ENCODE results near the gene TTC9C. TPM values are rescaled to one million over a fixed set of nuclear protein-coding genes. Genes with fewer than 3 reads are reported as not detected.

The TTC9C gene
- total and polyA plus RNA-seq, 5 donors from 2014 or later, result 19.4 to 39.5 (median 27.9) TPM

GRCh38 chr11:62712861-62713260 is 15.4 kb upstream of the TTC9C start:
- Histone ChIP-seq H3K27ac (ENCODE audit: insufficient read depth, low read length, poor library complexity, severe bottlenecking) (peak overlapping the region; percentile 50), H3K4me1 (ENCODE audit: control insufficient read depth, insufficient read depth, low read length, poor library complexity, severe bottlenecking) (peaks cover 40% of the 10 kb centered on the region), H3K9me3 (ENCODE audit: control insufficient read depth in 2 of 2, low read length in 2 of 2) (no peaks in the 10 kb centered on the region), H3K4me3 (ENCODE audit: low read depth, low read length) (peak overlapping the region; percentile 27), H3K36me3 (ENCODE audit: control insufficient read depth, insufficient read depth, low read length) (peaks cover 59% of the 10 kb centered on the region), H3K27me3 (ENCODE audit: control insufficient read depth, insufficient read depth, low read length) (no peaks in the 10 kb centered on the region)
- no peak for ATAC-seq (ENCODE audit: low read depth in 2 of 2)
- H3K27ac Mint-ChIP-seq, result peak overlapping the region; percentile 82 to 87 (median 82)
- peaks cover 26% of the 10 kb centered on the region for H3K36me3 Mint-ChIP-seq
- peak in 1 of 3 donors; percentile 74 for DNase-seq
- H3K27me3 Mint-ChIP-seq, result no peaks in the 10 kb centered on the region
- peaks cover 11 to 76% (median 40%) of the 10 kb centered on the region in 4 donors for H3K4me1 Mint-ChIP-seq
- H3K9me3 Mint-ChIP-seq, result peaks cover 0 to 1% (median 0%) of the 10 kb centered on the region in 7 donors
- peak overlapping the region; percentile 4 to 70 (median 65) for H3K4me3 Mint-ChIP-seq

GRCh38 chr11:62713343-62713742 is 14.9 kb upstream of the TTC9C start:
- DNase-seq, result no peak
- peak overlapping the region; percentile 27 for H3K4me3 ChIP-seq (ENCODE audit: low read depth, low read length)
- peak overlapping the region; percentile 50 for H3K27ac ChIP-seq (ENCODE audit: insufficient read depth, low read length, poor library complexity, severe bottlenecking)
- H3K36me3 ChIP-seq (ENCODE audit: control insufficient read depth, insufficient read depth, low read length), result peaks cover 63% of the 10 kb centered on the region
- Mint-ChIP-seq H3K4me3 (peak overlapping the region in 1 of 4 donors; percentile 63), H3K9me3 (peaks cover 0 to 1% (median 0%) of the 10 kb centered on the region in 7 donors), H3K27ac (peak overlapping the region; percentile 82 to 87 (median 82)), H3K4me1 (peaks cover 15 to 76% (median 42%) of the 10 kb centered on the region in 4 donors), H3K27me3 (no peaks in the 10 kb centered on the region), H3K36me3 (peaks cover 30% of the 10 kb centered on the region)
- no peaks in the 10 kb centered on the region for H3K9me3 ChIP-seq (ENCODE audit: control insufficient read depth in 2 of 2, low read length in 2 of 2)
- ATAC-seq (ENCODE audit: low read depth in 2 of 2), result no peak
- peaks cover 35% of the 10 kb centered on the region for H3K4me1 ChIP-seq (ENCODE audit: control insufficient read depth, insufficient read depth, low read length, poor library complexity, severe bottlenecking)
- H3K27me3 ChIP-seq (ENCODE audit: control insufficient read depth, insufficient read depth, low read length), result no peaks in the 10 kb centered on the region

GRCh38 chr11:62715150-62716130 is 12.8 kb upstream of the TTC9C start:
- peak overlapping the region in 2 of 3 donors; percentile 25 to 82 for H3K27ac Mint-ChIP-seq
- peaks cover 39% of the 10 kb centered on the region for H3K36me3 Mint-ChIP-seq
- H3K27me3 Mint-ChIP-seq, result no peaks in the 10 kb centered on the region

GRCh38 chr11:62716206-62716605 is 12.1 kb upstream of the TTC9C start:
- no peak for DNase-seq
- peaks cover 0 to 1% (median 0%) of the 10 kb centered on the region in 7 donors for H3K9me3 Mint-ChIP-seq
- H3K9me3 ChIP-seq (ENCODE audit: control insufficient read depth in 2 of 2, low read length in 2 of 2), result no peaks in the 10 kb centered on the region
- peaks cover 20% of the 10 kb centered on the region for H3K4me1 ChIP-seq (ENCODE audit: control insufficient read depth, insufficient read depth, low read length, poor library complexity, severe bottlenecking)
- H3K4me3 ChIP-seq (ENCODE audit: low read depth, low read length), result no peak overlapping the region
- no peaks in the 10 kb centered on the region for H3K27me3 ChIP-seq (ENCODE audit: control insufficient read depth, insufficient read depth, low read length)
- peak overlapping the region; percentile 15 for H3K27ac ChIP-seq (ENCODE audit: insufficient read depth, low read length, poor library complexity, severe bottlenecking)
- no peaks in the 10 kb centered on the region for H3K27me3 Mint-ChIP-seq
- H3K27ac Mint-ChIP-seq, result peak overlapping the region in 2 of 3 donors; percentile 25 to 60
- no peak for ATAC-seq (ENCODE audit: low read depth in 2 of 2)
- peaks cover 20 to 69% (median 44%) of the 10 kb centered on the region in 4 donors for H3K4me1 Mint-ChIP-seq
- H3K36me3 Mint-ChIP-seq, result peaks cover 43% of the 10 kb centered on the region
- peaks cover 89% of the 10 kb centered on the region for H3K36me3 ChIP-seq (ENCODE audit: control insufficient read depth, insufficient read depth, low read length)
- no peak overlapping the region for H3K4me3 Mint-ChIP-seq

More at GRCh38 chr11:62715150-62716130, 12.8 kb upstream of the TTC9C start:
- H3K4me1 Mint-ChIP-seq, result peaks cover 15 to 68% (median 42%) of the 10 kb centered on the region in 4 donors
- H3K4me3 Mint-ChIP-seq, result no peak overlapping the region
- Histone ChIP-seq H3K4me1 (ENCODE audit: control insufficient read depth, insufficient read depth, low read length, poor library complexity, severe bottlenecking) (peaks cover 23% of the 10 kb centered on the region), H3K27me3 (ENCODE audit: control insufficient read depth, insufficient read depth, low read length) (no peaks in the 10 kb centered on the region), H3K27ac (ENCODE audit: insufficient read depth, low read length, poor library complexity, severe bottlenecking) (peak overlapping the region; percentile 15), H3K4me3 (ENCODE audit: low read depth, low read length) (no peak overlapping the region), H3K9me3 (ENCODE audit: control insufficient read depth in 2 of 2, low read length in 2 of 2) (no peaks in the 10 kb centered on the region), H3K36me3 (ENCODE audit: control insufficient read depth, insufficient read depth, low read length) (peaks cover 83% of the 10 kb centered on the region)
- DNase-seq (no peak), ATAC-seq (ENCODE audit: low read depth in 2 of 2) (no peak)
- peaks cover 0 to 1% (median 0%) of the 10 kb centered on the region in 7 donors for H3K9me3 Mint-ChIP-seq

GRCh38 chr11:62716816-62717215 is 11.5 kb upstream of the TTC9C start:
- Mint-ChIP-seq H3K27me3 (no peaks in the 10 kb centered on the region), H3K4me1 (peaks cover 21 to 74% (median 46%) of the 10 kb centered on the region in 4 donors)

GRCh38 chr11:62719302-62719978 is 8.8 kb upstream of the TTC9C start:
- Histone ChIP-seq H3K27ac (ENCODE audit: insufficient read depth, low read length, poor library complexity, severe bottlenecking) (no peak overlapping the region), H3K4me3 (ENCODE audit: low read depth, low read length) (no peak overlapping the region), H3K27me3 (ENCODE audit: control insufficient read depth, insufficient read depth, low read length) (no peaks in the 10 kb centered on the region), H3K4me1 (ENCODE audit: control insufficient read depth, insufficient read depth, low read length, poor library complexity, severe bottlenecking) (peaks cover 17% of the 10 kb centered on the region), H3K9me3 (ENCODE audit: control insufficient read depth in 2 of 2, low read length in 2 of 2) (no peaks in the 10 kb centered on the region), H3K36me3 (ENCODE audit: control insufficient read depth, insufficient read depth, low read length) (peaks cover 96% of the 10 kb centered on the region)
- Mint-ChIP-seq H3K4me1 (peaks cover 23 to 75% (median 45%) of the 10 kb centered on the region in 4 donors), H3K4me3 (peak overlapping the region in 3 of 4 donors; percentile 14 to 43 (median 38)), H3K27me3 (no peaks in the 10 kb centered on the region), H3K27ac (peak overlapping the region in 2 of 3 donors; percentile 12 to 61), H3K36me3 (peaks cover 61% of the 10 kb centered on the region), H3K9me3 (peaks cover 0 to 1% (median 0%) of the 10 kb centered on the region in 7 donors)
- ATAC-seq (ENCODE audit: low read depth in 2 of 2), result no peak
- no peak for DNase-seq

More at GRCh38 chr11:62716816-62717215, 11.5 kb upstream of the TTC9C start:
- H3K9me3 Mint-ChIP-seq, result peaks cover 0 to 1% (median 0%) of the 10 kb centered on the region in 7 donors
- Histone ChIP-seq H3K4me1 (ENCODE audit: control insufficient read depth, insufficient read depth, low read length, poor library complexity, severe bottlenecking) (peaks cover 20% of the 10 kb centered on the region), H3K27me3 (ENCODE audit: control insufficient read depth, insufficient read depth, low read length) (no peaks in the 10 kb centered on the region), H3K4me3 (ENCODE audit: low read depth, low read length) (no peak overlapping the region), H3K9me3 (ENCODE audit: control insufficient read depth in 2 of 2, low read length in 2 of 2) (no peaks in the 10 kb centered on the region), H3K27ac (ENCODE audit: insufficient read depth, low read length, poor library complexity, severe bottlenecking) (no peak overlapping the region), H3K36me3 (ENCODE audit: control insufficient read depth, insufficient read depth, low read length) (peaks cover 91% of the 10 kb centered on the region)
- peak overlapping the region in 2 of 3 donors; percentile 32 to 56 for H3K27ac Mint-ChIP-seq
- ATAC-seq (ENCODE audit: low read depth in 2 of 2) (no peak), DNase-seq (no peak)
- peaks cover 49% of the 10 kb centered on the region for H3K36me3 Mint-ChIP-seq
- peak overlapping the region in 1 of 4 donors; percentile 6 for H3K4me3 Mint-ChIP-seq

- DNase-seq, result no peak
- Mint-ChIP-seq H3K4me3 (peak overlapping the region in 2 of 4 donors; percentile 16 to 81), H3K36me3 (peaks cover 51% of the 10 kb centered on the region), H3K27ac (peak overlapping the region in 2 of 3 donors; percentile 46 to 80), H3K27me3 (no peaks in the 10 kb centered on the region), H3K4me1 (peaks cover 34 to 74% (median 54%) of the 10 kb centered on the region in 4 donors), H3K9me3 (no peaks in the 10 kb centered on the region)
- ATAC-seq (ENCODE audit: low read depth in 2 of 2), result no peak
- peaks cover 37% of the 10 kb centered on the region for H3K4me1 ChIP-seq (ENCODE audit: control insufficient read depth, insufficient read depth, low read length, poor library complexity, severe bottlenecking)
- H3K36me3 ChIP-seq (ENCODE audit: control insufficient read depth, insufficient read depth, low read length), result peaks cover 71% of the 10 kb centered on the region
- H3K27ac ChIP-seq (ENCODE audit: insufficient read depth, low read length, poor library complexity, severe bottlenecking), result peak overlapping the region; percentile 31
- no peak overlapping the region for H3K4me3 ChIP-seq (ENCODE audit: low read depth, low read length)
- H3K27me3 ChIP-seq (ENCODE audit: control insufficient read depth, insufficient read depth, low read length), result no peaks in the 10 kb centered on the region
- H3K9me3 ChIP-seq (ENCODE audit: control insufficient read depth in 2 of 2, low read length in 2 of 2), result no peaks in the 10 kb centered on the region
These were observed 6.3 kb upstream of the TTC9C start for GRCh38 chr11:62721994-62722393.

All from CD4-positive, CD25-positive, alpha-beta regulatory T cell (primary cell).